GM18498 (cell line): ENCODE data around the gene SCUBE1.

Source experiments
- ATAC-seq: cut with Tn5 transposase; IDR thresholded peaks from one replicate; pipeline ENCODE4 v1.9.1; 2021; ENCODE audit warnings: mild to moderate bottlenecking, moderate library complexity; ENCODE audit not compliant: unreplicated experiment

The SCUBE1 gene

DNA sequence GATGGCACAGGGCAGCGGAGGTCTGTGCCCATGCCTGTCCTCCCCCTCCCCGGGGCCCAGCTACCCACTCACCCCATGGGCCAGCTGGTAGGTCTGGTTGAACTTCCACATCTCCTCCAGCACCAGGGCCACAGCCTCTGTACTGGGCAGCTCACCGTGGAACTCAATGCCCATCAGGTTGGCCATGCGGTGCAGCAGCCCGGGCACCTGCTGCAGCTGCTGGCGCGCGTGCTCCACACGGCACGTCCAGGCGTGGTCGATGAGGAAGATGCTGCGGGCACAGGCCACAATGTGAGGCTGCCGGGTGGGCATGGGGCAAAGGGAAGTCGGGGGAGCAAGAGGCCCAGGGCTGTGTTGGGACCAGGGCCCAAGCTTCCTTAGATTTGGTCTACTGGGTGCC lies 162.5 kb downstream of the SCUBE1 start:
- no peak for ATAC-seq

DNA sequence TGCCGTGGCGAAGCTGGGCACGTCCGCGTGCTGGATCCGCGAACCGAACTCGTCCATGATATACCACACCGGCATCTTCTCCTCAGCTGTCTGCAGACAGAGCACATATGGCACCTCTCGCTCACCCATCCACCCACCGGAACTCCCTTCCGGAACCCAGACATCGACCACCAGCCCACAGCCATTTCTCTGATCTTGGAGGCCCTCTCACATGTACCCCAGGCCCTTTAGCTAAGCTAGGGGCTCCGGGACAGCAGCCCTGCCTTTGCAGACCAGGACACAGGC lies 163.3 kb downstream of the SCUBE1 start:
- no peak for ATAC-seq

DNA sequence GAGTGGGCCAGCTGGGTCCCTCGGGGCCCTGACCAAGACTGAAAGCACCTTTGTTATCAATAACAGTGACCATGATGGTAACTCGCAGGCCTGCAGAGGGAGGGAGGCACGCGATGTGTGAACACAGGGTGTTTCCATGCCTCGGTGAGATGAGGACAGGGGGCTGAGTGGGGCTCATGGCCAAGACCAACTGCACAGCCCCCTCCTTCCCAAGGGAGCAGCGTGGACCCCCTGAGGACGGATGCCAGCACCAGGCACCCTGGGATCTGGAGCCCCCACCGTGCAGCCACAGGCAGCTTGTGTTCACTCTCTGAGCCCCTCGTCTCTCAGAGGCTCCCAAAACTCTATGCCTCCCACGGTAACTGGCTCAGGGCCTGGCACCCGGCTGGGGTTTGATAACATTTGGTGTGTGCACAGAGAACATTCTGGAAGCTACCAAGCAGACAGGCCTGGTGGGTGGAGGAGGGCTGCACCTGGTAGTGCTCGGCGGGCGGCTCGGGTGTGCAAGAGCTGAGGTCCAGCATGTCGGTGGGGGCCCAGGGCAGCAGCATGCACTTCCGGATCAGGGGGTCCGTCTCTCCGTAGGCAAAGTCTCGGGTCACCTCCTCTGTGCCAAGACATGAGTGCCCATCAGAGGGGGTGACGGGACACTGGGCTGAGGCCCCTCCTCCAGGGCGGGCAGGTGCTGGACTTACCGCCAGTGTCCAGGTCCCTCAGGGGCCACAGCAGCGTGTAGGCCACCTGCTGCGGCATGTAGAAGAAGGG lies 163.8 kb downstream of the SCUBE1 start:
- ATAC-seq, result no peak

DNA sequence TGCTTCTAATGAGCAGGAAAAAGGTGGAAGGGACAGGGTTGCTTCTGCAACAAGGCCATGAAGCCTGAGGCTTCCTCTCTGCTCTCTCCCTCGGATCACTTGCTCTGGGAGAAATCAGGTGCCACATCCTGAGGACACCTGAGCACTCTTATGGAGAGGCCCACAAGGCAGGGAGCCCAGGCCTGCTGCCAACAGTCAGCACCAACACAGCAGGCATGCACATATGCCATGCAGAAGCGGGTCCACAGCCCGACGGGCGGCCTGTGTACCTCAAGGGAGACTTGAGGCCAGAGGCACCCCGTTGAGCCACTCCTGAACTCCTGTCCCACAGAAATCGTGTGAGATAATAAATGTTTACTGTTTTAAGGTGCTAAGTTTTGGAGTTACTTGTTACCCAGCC lies 165.7 kb downstream of the SCUBE1 start:
- no peak for ATAC-seq

DNA sequence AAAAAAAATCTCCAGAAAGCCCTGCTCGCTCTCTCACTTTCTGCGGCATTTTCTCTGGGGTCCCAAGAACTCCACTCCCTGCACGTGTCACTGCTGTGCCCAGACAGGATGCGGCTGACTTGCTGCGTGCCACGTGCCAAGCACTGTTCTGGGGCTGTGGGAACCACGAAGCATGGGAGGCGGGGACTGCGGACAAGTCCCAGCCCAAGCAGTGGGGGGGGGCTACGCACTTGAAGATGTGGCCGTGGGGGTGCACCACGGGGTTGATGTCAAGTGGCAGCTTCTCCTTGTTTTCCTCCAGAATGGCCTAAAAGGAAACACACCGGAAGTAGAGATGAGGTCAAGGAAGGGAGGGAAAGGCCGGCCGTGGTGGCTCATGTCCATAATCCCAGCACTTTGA lies 167.1 kb downstream of the SCUBE1 start:
- ATAC-seq, result no peak

DNA sequence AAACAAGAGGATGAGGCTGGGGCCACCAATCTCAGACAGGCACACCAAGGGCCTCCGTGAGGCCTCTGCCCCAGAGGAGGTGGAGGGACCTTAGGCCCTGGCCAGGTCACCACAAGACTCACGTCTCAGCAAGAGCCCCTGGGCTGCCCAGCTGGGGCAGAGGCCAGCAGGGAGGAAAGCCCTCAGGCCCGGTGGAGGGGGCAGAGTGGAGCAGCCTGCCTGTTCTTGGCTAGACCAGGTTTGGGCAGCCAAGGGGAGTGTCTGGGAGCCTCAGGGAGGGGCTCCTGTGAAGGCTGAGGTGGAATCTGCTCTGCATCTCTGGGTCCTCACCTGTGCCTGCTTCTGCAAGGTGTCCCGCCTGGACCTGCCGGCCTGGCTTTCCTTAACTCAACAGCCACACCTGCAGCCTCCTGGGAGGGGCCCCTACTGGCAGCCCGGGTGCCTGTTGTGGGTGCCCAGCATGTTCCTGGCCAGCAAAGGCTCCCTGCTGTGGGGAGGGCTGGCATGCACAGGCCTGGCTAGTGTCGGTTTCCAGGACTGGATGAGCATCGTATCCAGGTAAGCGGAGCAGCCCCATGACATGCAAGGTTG lies 168.1 kb downstream of the SCUBE1 start:
- no peak for ATAC-seq

DNA sequence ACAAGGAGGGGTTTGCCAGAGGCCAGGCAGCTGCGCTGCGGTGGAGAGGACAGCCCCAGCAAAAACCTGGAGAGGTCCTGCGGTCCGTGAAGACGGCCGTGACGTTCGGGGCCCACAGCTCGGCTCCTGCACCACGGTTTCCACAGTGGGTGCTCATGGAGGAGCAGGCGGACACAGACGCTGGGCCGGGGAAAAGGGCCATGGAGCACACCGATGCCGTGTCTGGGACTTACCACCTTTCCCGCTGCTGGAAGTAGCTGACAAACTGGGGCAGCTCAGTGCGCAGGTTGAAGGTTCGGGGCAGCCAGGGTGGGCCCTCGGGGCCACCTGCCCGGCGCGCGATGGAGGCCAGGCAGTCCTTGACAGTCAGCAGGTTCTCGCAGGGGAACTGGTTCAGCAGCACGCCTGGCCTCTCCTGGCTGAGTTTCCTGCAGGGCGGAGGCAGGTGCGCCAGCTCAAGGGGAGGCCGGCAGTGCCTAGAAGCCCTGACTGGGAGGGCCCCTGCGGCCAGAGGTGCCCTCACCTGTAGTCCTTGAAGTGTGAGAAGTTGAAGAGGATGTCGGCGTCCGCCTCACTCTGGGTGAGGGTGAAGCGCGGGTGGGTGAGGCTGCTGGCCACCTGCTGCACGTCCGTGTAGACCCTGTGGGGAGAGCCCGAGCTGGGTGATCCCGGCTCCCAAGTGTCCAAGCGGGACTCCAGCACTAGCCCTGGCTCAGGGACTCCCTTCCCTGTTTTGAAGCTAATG lies 169.0 kb downstream of the SCUBE1 start:
- no peak for ATAC-seq

DNA sequence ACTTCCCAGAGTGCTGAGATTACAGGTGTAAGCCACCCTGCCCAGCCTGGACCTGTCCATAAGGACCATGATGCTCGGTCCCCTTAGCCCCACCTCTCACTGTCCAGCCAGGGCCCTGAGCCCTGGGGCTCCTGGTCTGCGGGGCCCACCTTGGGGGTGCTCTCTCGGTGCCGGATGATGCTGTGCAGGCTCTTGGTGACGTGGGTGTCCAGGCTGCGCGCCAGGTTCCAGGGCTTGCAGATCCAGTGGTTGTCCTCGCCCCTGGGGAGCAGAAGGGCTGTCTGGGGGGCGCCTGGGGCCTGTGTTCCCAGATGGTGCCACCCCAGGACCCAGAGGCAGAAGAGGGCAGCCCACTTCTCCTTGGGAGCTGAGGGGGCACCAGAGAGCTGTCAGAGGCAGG lies 169.6 kb downstream of the SCUBE1 start:
- no peak for ATAC-seq

DNA sequence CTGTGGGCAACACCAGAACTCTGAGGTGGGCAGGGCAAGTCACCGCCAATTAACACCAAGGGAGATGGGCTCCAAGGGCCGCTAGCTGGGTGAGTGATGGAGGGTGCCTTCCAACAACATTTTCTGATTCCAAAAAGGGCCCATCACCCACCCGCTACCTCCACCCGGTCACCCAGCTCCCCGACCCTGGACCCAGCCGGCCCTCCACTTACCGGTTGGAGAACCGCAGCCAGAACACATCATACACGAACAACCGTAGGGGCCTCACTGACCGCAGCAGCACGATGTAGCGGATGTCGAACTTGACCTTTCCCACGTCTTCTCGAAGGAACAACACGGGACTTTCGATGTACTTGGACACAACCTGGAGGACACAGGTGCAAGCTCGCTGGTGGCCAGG lies 171.0 kb downstream of the SCUBE1 start:
- ATAC-seq, result no peak

DNA sequence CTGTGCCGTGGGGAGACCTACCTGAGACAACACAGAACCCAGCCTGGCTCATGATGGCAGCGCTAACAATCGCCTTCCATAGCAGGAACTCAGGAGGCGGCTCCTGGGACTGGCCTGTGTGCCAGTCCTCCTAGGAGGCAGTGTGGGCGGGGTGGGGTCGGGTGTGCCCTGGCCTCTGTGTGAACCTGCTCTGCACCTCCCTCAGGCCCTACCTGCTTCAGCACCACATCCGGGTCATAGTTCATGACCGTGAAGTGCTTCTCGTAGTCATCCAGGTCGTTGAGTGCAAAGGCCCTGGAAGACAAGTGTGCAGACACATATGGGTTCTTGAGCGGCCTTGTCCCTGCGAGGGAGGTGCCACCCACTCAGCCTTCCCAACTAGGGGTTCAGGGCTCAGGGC lies 171.6 kb downstream of the SCUBE1 start:
- no peak for ATAC-seq

DNA sequence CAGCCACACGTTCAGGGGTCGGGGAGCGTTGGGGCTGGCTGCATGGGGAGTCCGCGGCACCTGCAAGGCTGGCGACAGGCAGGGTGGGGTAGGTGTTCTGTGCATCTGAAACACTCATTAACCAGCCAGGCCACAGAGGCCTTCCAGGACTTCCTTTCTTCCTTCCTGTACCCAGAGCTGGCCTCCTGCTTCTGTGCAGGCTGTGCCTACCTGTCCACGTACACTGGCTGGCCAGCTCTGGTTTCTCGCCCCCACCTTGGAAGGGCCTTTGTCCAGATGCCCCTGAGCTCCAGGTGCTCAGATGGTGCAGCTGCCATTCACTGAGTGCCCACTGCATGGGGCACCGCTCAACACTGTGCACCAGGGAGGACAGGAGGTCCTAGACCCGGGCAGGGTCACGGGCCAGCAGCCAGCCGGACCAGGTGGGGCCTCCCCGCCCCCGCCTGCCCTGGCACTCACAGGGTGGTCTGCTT lies 172.1 kb downstream of the SCUBE1 start:
- ATAC-seq, result no peak

DNA sequence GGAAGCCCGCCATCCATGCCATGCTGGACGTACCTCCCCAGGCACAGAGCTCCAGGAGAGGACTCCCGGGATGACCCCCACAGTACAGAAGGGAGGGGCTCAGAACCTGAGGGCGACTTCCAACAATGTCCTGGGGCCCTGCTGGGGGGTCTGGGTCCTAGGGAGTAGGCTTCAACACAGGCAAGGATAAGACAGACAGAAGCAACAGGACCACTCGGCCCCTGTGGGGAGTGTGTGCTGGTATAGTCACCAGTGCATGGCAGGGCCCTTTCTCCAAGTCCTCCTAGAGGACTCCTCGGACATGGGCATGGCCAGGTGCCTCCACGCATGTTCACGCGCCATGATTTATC lies 173.1 kb downstream of the SCUBE1 start:
- no peak for ATAC-seq

DNA sequence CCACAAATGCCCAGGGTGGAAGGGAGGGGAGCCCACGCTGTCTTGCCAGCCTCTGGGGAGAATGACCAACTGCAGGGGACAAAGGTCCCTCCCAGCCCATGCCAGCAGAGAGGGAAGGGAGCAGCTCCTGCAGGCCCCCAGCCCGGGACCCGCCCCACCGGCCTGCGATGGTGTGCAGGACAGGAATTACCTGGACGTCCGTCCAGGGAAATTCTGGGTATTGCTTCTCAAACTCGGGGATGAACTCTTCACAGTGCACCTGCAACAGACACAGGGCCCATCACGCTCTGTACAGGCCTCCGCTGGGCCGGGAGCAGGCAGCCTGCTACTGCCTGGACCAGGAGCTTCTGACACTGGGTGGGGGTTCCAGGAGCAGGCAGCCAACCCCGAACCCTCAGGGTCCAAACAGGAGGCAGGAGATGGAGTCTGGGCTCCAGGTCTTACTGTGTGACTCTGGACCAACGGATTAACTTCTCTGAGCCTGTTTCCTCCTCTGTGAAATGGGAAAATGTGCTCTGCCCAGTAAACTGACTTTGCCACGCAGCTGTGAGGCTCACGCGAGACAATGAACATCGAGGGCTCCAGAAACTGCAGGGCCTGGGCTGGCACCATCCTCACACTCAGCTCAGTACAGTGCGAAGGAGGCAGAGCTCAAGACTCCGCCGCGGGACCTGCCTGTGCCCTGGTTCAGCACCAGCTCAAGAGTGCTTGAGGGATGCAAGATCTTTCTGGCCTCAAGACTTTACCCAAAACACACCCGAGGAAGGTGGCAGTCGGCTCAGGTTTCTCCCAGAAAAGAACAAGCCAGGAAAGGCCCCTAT lies 173.7 kb downstream of the SCUBE1 start:
- no peak for ATAC-seq

DNA sequence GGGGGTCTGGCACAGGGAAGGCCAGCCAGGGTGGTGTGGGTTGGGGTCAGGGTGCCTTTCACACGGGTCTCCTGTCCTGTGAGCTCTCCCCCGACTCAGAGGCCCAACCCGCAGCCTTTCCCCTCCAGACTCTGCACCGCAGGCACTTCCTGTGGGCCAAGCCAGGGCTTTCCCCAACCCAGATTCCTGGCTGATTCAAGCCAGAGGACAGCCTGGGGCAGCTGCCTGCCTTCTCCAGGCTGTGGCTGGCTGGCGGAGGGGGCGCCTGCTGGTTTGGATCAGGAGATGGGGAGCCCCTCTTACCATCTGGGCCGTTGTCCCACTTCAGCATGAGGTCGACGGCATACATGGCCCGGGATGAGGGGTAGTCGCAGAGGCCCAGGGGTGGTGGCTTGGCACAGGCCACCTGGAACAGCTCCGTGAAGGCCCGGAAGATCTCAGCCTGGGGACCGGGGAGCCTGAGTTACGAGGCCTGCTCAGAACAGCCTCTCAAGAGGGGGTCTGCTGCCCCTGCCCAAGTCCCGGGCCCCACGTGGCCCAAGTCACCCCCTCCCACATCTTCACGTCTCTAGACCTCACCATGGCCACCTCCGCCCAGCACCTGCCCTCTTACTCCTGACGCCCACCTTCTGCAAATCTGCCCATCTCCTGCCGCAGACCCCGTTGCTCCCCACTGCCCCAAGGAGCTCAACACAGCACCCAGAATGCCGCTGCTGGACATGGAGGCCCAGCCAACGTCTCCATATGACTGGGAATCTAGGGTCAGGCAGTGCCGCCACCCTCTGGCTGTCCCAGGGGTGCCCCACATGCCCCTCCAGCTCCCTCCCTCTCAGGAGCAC lies 174.5 kb downstream of the SCUBE1 start:
- no peak for ATAC-seq

DNA sequence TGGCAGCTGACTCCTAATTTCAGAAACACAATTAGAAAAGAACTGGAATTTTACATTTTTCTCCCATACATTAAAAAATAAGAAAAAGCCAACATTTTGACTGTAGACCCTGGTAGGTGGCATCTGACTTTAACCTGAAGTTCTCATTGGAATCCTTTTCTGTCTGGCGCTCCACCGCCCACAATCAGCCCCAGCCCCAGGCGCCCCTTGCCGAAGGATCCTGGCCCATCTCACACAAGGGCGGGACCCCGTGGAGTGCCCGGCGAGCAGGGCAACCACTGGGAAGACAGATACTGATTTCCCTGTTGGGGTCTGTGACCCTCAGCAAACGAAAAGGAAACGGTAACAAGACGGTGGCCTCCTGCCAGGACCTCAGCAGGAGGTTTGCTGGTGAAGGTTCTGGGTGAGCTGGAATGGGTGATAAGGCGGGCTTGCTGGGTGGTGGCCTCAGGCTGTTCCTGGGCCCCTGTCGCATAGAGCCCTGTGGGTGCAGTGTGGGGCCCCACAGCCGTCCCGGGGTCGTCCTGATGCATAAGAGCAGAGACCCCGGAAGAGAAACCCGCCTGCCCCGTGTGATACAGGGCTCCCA lies 176.1 kb downstream of the SCUBE1 start:
- no peak for ATAC-seq

DNA sequence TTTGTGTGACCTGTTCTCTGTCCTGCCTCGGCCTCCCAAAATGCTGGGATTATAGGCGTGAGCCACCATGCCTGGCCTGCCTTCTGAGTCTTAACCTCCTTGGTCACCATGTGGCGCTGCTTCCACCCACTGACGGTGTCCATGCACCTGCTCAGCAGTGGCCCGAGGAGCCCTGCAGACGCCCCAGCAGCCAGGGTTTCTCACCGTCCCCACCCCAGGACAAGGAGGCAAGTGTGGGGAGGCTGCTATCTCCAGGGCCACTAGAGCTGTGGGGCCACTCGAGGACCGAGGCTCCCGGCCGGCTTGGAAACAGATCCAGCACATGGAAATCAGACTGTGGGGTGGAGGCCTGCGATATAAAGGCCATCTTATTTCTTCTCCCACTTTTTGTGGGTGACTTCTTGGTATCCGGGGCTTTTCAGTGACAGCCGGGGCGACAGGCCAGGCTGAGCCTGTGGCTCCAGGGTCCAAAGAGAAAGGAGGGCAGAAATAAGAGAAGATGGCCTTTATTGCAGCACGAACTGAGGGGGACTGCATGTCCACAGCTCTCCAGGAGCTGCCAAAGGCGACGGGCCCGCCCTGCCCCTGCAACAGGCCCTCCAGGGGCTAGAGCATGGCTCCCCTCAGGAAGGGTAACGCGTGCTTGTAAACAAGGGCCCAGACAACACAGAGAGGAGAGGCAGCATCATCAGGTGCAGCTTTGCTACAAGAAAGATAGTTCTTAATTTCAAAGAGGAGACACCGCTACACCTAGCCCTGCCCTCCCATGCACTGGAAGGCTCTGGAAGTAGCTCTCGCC lies 176.8 kb downstream of the SCUBE1 start:
- ATAC-seq, result no peak

DNA sequence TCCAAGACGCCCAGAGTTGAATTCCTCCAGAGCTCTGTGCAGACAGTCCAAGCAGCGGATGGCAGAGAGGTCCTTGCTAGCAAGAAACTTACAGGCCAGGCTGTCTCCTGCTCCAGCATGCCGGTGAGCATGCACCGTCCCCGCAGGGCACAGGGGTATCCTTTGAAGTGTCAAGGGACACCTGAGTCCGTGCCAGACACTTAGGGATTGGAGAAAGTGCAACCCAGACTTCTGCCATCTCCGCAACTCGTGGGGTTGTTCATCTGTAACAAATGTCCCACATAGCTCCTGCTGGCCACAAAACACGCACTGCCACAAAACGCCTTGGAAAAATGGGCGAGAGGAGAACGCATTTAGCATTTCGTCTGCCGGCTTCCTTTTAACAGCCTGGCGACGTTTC lies 178.5 kb downstream of the SCUBE1 start:
- no peak for ATAC-seq

DNA sequence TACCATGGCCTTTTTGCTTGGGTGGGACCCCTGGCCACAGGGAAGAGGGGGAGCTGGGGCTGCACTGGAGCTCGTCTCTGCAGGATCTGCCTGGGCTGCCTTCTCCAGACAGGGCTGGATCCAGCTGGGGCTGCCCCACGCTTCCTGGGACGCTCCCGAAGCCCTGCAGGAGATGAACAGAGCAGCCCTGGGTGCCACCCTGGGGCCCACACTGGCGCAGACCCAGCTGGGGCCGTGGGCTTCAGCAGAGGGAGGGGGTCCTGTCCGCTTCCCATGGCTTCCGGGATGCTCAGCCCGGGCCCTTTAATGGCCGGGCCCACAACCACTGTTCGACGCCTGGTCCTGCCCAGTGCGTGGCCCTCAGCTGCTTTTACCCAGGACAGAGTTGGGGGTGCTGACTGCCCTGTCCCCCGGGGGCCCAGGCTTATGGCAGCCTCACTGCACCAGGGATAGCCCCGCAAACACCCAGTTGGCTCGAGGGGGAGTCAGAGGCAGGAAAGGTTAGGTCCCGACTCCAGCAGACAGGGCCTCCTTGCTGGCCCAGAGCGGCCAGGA lies 179.9 kb downstream of the SCUBE1 start:
- ATAC-seq, result no peak
